B cell (primary cell): ENCODE data around the gene CDH1.

Source experiments
- EZH2 ChIP-seq: IDR thresholded peaks from 2 replicates; pipeline ENCODE4 v1.6.1; 2012; ENCODE audit warnings: borderline replicate concordance, low read depth, mild to moderate bottlenecking, moderate library complexity, low read length; ENCODE audit not compliant: insufficient read depth, poor library complexity, severe bottlenecking
- TF ChIP-seq, protein P1 (sequence below): fragments of 200-600 bp; IDR thresholded peaks from one replicate; pipeline ENCODE4 v1.8.0; 2022; ENCODE audit warnings: antibody characterized with exemption, mild to moderate bottlenecking

DNA sequence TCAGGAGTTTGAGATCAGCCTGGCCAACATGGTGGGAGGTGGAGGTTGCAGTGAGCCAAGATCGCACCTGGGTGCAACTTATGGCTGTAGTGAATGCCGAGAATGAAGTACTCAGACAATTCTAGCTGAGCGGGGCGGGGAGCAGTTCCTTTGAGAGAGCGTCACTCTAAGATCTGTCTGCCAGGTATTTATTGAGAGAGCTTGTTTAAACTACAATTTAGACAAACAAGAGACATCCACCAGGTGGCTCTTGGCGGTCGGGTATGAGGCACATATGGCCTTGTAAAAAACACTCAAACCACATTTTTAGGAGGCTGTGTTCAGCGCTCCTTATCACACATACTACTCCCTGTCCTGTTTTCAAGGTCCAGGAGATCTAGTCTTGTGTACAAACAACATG, 40.6 kb upstream of the CDH1 start:
- TF ChIP-seq, protein P1, sequence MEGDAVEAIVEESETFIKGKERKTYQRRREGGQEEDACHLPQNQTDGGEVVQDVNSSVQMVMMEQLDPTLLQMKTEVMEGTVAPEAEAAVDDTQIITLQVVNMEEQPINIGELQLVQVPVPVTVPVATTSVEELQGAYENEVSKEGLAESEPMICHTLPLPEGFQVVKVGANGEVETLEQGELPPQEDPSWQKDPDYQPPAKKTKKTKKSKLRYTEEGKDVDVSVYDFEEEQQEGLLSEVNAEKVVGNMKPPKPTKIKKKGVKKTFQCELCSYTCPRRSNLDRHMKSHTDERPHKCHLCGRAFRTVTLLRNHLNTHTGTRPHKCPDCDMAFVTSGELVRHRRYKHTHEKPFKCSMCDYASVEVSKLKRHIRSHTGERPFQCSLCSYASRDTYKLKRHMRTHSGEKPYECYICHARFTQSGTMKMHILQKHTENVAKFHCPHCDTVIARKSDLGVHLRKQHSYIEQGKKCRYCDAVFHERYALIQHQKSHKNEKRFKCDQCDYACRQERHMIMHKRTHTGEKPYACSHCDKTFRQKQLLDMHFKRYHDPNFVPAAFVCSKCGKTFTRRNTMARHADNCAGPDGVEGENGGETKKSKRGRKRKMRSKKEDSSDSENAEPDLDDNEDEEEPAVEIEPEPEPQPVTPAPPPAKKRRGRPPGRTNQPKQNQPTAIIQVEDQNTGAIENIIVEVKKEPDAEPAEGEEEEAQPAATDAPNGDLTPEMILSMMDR: no peak
- TF ChIP-seq EZH2: no peak
